Measurements from ENCODE around the gene CYP4F8. TPM values are rescaled to one million over a fixed set of nuclear protein-coding genes. Genes with fewer than 3 reads are reported as not detected.
A peak's percentile ranks its signal among the peaks of the same experiment; 100 is the strongest.

The CYP4F8 gene
- total and polyA plus RNA-seq, 4 donors, result not detected

DNA sequence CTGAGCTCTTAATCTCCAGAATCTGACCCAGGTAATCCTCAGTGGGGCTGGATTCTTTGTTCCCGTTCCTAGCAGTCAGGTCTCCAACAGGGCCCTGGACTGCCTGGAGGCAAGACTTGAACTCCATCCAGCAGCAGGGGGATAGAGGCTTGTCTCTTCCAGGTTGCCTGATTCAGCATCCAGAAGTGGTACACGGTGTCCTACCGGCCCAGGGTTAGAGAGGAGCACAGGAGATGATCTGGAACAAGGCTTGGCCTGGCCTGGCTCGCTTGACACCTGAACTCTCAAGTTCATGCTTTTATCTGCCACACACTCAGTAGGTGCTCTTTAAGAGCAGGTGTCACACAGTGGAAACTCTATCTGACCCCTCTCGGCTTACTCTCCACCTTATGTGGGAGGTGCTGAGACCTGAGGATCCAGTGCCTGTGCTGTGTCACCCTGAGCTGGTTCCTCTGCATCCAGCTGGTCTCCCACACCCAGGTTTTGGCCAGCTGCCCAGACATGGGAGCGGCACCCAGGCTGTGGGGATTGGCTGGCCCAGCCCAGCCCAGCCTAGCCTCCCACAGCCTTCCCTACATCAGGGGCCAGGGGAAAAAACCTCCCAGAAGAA lies 25.4 kb downstream of the CYP4F8 start, which contains the start of gene CYP4F3:
Gene CYP4F3, plus strand, starts transcription at position 604 of the 610 bp plus-strand sequence. CDS start 519 bp downstream, outside the sequence.
- TF ChIP-seq, protein P1, sequence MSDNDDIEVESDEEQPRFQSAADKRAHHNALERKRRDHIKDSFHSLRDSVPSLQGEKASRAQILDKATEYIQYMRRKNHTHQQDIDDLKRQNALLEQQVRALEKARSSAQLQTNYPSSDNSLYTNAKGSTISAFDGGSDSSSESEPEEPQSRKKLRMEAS (IDR thresholded peaks at IDR 0.05), result peak; percentile 41
- peak in 1 of 2 donors; percentile 32 for TF ChIP-seq RAD21 (IDR thresholded peaks at IDR 0.05)
- peak; percentile 3 to 44 for TF ChIP-seq JUND (IDR thresholded peaks at IDR 0.05)
- TF ChIP-seq NR2F2 (IDR thresholded peaks at IDR 0.05), result peak; percentile 7
- peak in 1 of 2 donors; percentile 63 for TF ChIP-seq HNF4A (conservative IDR thresholded peaks at IDR 0.05)
- TF ChIP-seq ATF3 (IDR thresholded peaks at IDR 0.05), result no peak
- peak; percentile 85 to 87 for TF ChIP-seq RXRA (IDR thresholded peaks at IDR 0.05)
- TF ChIP-seq TAF1 (conservative IDR thresholded peaks at IDR 0.05), result no peak
- 20% methylated on average over 6 of the region's 6 CpGs for WGBS
- Histone ChIP-seq H3K27me3 (ENCODE audit: control insufficient read depth in 4 of 4, insufficient read depth in 4 of 4, low read length in 3 of 4) (no peaks in the 10 kb centered on the region), H3K9ac (ENCODE audit: low read depth in 1 of 2, low read length in 2 of 2) (peak within 1 kb of the TSS; percentile 54 to 82), H3K36me3 (ENCODE audit: control insufficient read depth in 4 of 4, insufficient read depth in 3 of 4, low read depth in 1 of 4, low read length in 3 of 4) (peaks cover 0 to 2% (median 0%) of the 10 kb centered on the region in 4 donors), H3K9me3 (ENCODE audit: control insufficient read depth in 4 of 4, low read length in 3 of 4) (no peaks in the 10 kb centered on the region), H3K4me3 (ENCODE audit: low read depth in 1 of 3, low read length in 3 of 3) (peak within 1 kb of the TSS; percentile 60 to 94 (median 88)), H3K4me1 (ENCODE audit: control insufficient read depth in 4 of 4, insufficient read depth in 4 of 4, low read length in 3 of 4) (peaks cover 6 to 63% (median 45%) of the 10 kb centered on the region in 4 donors), H3K27ac (ENCODE audit: low read depth in 1 of 2, low read length in 2 of 2) (peak within 1 kb of the TSS; percentile 96 to 99)
- peak; percentile 93 for DNase-seq (ENCODE audit: low spot score)

DNA sequence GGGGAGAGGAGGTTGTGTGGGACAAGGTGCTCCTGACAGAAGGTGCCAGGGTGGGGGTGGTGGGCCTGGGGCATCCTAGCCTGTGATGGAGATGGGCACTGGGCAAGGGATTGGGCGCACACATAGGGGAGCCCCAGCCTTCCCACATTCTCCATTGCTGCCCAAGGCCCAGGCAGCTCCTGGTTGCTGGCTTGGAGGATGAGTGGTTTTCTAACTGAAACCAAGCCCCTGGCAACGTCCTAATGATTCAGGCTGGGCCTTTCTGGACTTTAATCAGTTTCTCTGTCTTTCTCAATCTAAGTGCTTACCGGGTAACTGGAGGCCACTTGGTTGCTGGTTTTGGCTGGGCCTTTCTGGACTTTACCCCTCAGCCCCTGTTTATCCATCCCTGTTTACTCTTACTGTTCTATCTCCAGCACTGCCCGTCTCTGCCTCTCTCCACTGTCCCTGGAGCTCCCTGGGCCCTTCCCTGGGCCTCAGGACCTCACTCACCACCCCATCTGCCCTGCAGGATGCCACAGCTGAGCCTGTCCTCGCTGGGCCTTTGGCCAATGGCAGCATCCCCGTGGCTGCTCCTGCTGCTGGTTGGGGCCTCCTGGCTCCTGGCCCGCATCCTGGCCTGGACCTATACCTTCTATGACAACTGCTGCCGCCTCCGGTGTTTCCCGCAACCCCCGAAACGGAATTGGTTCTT lies 26.0 kb downstream of the CYP4F8 start:
- peaks cover 0 to 8% (median 4%) of the 10 kb centered on the region in 4 donors for H3K36me3 ChIP-seq (ENCODE audit: control insufficient read depth in 4 of 4, insufficient read depth in 3 of 4, low read depth in 1 of 4, low read length in 3 of 4)
- H3K9me3 ChIP-seq (ENCODE audit: control insufficient read depth in 4 of 4, low read length in 3 of 4), result no peaks in the 10 kb centered on the region
- peak overlapping the region; percentile 96 to 99 for H3K27ac ChIP-seq (ENCODE audit: low read depth in 1 of 2, low read length in 2 of 2)
- H3K9ac ChIP-seq (ENCODE audit: low read depth in 1 of 2, low read length in 2 of 2), result peak overlapping the region; percentile 54 to 82
- peak overlapping the region; percentile 60 to 94 (median 88) for H3K4me3 ChIP-seq (ENCODE audit: low read depth in 1 of 3, low read length in 3 of 3)
- no peaks in the 10 kb centered on the region for H3K27me3 ChIP-seq (ENCODE audit: control insufficient read depth in 4 of 4, insufficient read depth in 4 of 4, low read length in 3 of 4)
- peaks cover 6 to 63% (median 49%) of the 10 kb centered on the region in 4 donors for H3K4me1 ChIP-seq (ENCODE audit: control insufficient read depth in 4 of 4, insufficient read depth in 4 of 4, low read length in 3 of 4)
- WGBS, result 27% methylated on average over 12 of the region's 12 CpGs
- DNase-seq (ENCODE audit: low spot score), result peak; percentile 63
- TF ChIP-seq, protein P1 (IDR thresholded peaks at IDR 0.05), result peak; percentile 58
- TF ChIP-seq TAF1 (conservative IDR thresholded peaks at IDR 0.05), result peak; percentile 96
- peak; percentile 88 to 92 for TF ChIP-seq RXRA (IDR thresholded peaks at IDR 0.05)
- peak; percentile 26 to 36 for TF ChIP-seq EGR1 (IDR thresholded peaks at IDR 0.05; ENCODE audit: low read depth in 2 of 2)
- TF ChIP-seq YY1 (IDR thresholded peaks at IDR 0.05), result peak; percentile 50
- TF ChIP-seq HNF4G (IDR thresholded peaks at IDR 0.05), result peak; percentile 89
- TF ChIP-seq FOXA1 (IDR thresholded peaks at IDR 0.05), result peak; percentile 86
- TF ChIP-seq NR2F2 (IDR thresholded peaks at IDR 0.05), result peak; percentile 45
- TF ChIP-seq, protein P2, sequence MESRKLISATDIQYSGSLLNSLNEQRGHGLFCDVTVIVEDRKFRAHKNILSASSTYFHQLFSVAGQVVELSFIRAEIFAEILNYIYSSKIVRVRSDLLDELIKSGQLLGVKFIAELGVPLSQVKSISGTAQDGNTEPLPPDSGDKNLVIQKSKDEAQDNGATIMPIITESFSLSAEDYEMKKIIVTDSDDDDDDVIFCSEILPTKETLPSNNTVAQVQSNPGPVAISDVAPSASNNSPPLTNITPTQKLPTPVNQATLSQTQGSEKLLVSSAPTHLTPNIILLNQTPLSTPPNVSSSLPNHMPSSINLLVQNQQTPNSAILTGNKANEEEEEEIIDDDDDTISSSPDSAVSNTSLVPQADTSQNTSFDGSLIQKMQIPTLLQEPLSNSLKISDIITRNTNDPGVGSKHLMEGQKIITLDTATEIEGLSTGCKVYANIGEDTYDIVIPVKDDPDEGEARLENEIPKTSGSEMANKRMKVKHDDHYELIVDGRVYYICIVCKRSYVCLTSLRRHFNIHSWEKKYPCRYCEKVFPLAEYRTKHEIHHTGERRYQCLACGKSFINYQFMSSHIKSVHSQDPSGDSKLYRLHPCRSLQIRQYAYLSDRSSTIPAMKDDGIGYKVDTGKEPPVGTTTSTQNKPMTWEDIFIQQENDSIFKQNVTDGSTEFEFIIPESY (IDR thresholded peaks at IDR 0.05), result peak; percentile 65
- peak; percentile 71 to 76 for TF ChIP-seq JUND (IDR thresholded peaks at IDR 0.05)
- TF ChIP-seq, protein P3, sequence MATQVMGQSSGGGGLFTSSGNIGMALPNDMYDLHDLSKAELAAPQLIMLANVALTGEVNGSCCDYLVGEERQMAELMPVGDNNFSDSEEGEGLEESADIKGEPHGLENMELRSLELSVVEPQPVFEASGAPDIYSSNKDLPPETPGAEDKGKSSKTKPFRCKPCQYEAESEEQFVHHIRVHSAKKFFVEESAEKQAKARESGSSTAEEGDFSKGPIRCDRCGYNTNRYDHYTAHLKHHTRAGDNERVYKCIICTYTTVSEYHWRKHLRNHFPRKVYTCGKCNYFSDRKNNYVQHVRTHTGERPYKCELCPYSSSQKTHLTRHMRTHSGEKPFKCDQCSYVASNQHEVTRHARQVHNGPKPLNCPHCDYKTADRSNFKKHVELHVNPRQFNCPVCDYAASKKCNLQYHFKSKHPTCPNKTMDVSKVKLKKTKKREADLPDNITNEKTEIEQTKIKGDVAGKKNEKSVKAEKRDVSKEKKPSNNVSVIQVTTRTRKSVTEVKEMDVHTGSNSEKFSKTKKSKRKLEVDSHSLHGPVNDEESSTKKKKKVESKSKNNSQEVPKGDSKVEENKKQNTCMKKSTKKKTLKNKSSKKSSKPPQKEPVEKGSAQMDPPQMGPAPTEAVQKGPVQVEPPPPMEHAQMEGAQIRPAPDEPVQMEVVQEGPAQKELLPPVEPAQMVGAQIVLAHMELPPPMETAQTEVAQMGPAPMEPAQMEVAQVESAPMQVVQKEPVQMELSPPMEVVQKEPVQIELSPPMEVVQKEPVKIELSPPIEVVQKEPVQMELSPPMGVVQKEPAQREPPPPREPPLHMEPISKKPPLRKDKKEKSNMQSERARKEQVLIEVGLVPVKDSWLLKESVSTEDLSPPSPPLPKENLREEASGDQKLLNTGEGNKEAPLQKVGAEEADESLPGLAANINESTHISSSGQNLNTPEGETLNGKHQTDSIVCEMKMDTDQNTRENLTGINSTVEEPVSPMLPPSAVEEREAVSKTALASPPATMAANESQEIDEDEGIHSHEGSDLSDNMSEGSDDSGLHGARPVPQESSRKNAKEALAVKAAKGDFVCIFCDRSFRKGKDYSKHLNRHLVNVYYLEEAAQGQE (IDR thresholded peaks at IDR 0.05), result peak; percentile 92
- TF ChIP-seq CTCF (IDR thresholded peaks at IDR 0.05; ENCODE audit: low read depth, low read length, missing input control), result no peak
- peak; percentile 96 for TF ChIP-seq SP1 (IDR thresholded peaks at IDR 0.05)
- TF ChIP-seq ATF3 (IDR thresholded peaks at IDR 0.05), result peak; percentile 67
- TF ChIP-seq GABPA (IDR thresholded peaks at IDR 0.05 in 1 of 2, conservative IDR thresholded peaks at IDR 0.05 in 1 of 2), result no peak
- TF ChIP-seq FOXA2 (IDR thresholded peaks at IDR 0.05), result peak; percentile 95
- peak; percentile 96 to 98 for TF ChIP-seq HNF4A (conservative IDR thresholded peaks at IDR 0.05)
- TF ChIP-seq RAD21 (IDR thresholded peaks at IDR 0.05), result peak in 1 of 2 donors; percentile 65

Measured in liver (tissue), 9 donors.